HuH-7 (cell line): ENCODE results near the gene ASAH2B.
A peak's percentile ranks its signal among the peaks of the same experiment; 100 is the strongest.

Experiments used
- DNase-seq: peaks from one replicate; pipeline ENCODE4 v3.0.0; 2011; ENCODE audit warnings: low spot score

The ASAH2B gene

DNA sequence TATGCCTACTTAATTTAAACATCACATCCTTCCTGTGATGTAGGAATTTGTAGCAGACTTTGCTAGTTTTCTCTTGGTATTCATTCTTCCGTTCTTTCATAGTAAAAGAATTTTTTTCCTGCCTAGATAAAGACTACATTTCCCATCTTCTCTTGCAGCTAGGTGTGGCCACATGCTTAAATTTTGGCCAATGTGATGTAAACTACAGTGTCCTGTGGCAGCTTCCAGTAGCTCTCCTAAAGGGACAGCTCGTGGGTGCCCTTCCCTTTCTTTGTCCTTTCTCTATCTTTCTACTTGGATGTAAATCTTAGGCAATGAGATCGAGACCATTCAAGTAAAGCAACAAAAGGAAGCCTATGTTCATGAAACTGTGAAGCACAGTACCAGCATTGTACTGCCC is 58.6 kb downstream of the ASAH2B start:
- DNase-seq = no peak

DNA sequence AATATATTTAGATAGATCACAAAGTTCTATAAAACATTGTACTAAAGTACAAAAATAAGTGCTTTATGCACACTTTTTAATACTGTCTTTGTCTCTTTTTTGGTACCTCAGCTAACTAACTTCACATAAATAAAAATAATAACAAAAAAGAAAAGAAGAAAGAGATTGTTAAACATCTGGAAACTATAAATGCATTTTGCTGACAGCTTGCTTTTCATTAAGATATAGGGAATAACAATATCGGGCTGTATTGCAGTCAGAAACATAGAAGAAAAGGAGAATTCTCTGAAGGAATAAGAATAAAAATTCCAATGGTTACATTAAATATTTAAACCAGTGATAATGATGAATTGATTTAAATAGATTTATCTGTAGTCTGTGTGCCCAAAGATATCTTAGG is 59.9 kb downstream of the ASAH2B start:
- DNase-seq = no peak

DNA sequence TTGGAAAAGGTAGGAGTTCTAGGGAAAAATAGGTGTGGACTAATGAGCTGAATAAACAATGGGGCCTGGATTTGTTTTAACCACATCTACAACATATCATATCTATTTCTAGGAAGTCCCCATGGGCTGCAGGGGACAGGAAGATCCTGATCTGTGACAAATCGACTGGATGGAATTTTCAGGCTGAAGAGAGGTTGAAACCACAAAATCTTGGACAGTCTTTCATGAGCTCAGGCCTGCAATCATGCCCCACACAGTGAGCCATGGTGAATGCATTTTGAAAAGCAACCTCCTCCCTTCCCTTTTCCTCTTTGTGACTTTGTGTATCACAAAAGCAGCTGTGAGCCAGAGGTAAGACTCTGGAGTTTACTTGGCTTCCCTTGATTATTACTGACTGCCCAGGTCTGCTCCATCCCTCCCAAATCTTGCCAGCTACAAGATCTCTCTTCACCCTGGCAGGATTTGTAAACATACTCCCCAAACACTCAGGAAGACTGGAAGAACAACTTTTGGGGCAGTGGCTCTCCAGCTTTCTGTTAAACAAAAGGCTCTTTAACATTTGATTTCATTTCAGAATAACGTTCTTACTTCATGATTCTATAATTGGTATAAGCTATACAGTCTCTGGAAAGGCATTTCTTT is 66.4 kb downstream of the ASAH2B start:
- no peak for DNase-seq

DNA sequence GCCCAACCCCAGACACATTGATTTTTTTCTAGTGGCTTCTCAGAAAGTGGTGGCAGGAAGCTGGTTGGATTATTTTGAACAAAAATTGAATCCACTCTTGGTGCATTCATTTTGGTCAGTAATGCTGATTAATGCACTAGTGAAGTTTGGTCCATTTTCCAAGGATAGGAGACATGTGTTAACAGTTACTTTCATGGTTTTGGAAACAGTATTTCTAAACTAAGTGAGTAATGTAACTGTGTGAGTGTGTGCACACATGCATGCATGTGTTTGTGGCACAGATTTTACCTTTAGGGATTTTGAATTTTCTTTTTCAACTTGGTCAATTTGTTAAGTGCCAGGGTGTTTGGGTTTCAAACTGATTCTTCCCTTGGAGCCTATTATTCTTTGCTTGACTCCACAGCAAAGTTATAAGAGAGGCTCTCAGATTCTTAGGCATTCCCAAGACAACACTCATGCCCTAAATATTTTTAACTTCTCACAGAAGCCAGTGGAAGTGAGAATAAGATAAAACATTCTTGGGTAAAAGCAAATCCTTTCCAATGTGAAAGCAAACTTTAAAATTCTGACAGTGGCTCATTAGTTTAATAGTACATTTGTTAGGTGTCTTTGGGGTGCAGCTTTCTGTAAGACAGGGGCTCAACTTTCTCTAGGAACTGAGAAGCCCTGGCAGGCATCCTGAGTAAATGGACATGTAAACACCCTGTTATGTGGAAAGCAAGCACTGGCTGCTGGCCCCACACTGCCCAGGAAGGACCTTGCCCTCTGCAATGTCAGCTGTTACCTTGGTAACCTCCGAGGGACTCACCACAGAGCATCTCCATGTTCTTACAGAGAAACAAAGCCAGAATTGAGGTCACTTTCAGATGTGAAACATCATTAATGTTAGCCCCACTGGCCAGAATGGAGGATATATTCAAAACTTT is 68.4 kb downstream of the ASAH2B start:
- peak; percentile 42 for DNase-seq
